SHP77 treated with DMSO at 0.1 percent for 48 hours (cell line): ENCODE measurements around the gene TUBGCP6.

Source experiments
- DNase-seq: peaks from one replicate; lab custom pipeline; 2025; lab: John Stamatoyannopoulos, UW

TUBGCP6 gene, protein sequence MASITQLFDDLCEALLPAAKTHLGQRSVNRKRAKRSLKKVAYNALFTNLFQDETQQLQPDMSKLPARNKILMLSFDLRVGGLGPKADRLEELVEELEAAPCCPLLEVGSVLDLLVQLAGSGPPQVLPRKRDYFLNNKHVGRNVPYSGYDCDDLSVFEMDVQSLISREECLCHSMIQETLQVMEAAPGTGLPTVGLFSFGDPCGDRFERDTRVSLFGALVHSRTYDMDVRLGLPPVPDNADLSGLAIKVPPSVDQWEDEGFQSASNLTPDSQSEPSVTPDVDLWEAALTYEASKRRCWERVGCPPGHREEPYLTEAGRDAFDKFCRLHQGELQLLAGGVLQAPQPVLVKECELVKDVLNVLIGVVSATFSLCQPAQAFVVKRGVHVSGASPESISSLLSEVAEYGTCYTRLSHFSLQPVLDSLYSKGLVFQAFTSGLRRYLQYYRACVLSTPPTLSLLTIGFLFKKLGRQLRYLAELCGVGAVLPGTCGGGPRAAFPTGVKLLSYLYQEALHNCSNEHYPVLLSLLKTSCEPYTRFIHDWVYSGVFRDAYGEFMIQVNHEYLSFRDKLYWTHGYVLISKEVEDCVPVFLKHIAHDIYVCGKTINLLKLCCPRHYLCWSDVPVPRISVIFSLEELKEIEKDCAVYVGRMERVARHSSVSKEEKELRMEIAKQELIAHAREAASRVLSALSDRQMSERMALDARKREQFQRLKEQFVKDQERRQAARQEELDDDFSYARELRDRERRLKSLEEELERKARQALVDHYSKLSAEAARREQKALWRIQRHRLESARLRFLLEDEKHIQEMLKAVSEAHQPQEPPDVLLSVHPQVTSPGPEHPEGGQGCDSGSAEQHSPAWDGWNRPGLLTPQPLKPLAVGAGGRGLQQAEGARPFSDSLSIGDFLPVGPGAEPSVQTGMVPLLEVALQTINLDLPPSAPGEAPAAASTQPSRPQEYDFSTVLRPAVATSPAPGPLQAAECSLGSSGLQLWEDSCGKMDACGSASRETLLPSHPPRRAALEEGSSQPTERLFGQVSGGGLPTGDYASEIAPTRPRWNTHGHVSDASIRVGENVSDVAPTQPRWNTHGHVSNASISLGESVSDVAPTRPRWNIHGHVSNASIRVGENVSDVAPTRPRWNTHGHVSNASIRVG (N-terminal part only)

DNA sequence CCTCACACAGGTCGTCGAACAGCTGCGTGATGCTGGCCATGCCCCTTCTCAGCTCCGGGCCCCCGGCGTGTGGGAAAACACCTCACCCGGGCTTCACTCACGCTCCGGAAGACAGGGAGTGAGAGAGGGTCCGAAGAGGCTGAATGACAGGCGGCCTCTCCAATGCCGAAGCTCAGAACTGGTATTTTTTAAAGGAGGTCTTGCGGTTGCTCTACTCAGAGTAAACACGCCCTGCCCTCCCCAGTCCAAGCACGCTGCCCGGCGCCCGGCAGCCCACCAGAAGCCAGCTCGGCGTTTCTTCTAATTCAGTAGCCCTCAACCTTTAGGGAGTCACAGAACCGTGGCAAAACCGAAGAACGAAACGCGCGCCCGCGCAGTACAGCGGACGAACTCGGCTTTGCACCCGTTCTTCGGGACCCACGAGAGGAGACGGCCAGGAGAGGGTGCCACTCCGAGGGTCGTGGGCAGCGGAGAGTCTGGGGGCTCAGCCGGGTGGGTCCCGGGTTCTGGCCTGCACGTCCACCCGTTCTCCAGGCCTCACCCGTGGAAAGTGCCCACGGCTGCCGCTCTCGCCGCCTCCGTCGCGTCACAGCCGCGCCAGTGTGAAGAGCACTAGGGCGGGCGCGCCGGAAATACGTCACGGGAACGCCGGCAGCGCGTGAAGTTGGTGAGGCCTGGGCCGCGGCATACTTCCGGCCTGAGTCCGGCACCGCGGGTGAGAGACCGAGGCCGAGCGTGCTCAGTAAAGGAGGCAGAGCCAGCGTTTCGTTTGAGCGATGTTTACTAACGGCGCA is at the start of gene TUBGCP6:
Gene TUBGCP6, minus strand, starts transcription at position 604 of the 794 bp plus-strand sequence. Its CDS starts 564 bp downstream, at position 40.
- peak; percentile 79 for DNase-seq

DNA sequence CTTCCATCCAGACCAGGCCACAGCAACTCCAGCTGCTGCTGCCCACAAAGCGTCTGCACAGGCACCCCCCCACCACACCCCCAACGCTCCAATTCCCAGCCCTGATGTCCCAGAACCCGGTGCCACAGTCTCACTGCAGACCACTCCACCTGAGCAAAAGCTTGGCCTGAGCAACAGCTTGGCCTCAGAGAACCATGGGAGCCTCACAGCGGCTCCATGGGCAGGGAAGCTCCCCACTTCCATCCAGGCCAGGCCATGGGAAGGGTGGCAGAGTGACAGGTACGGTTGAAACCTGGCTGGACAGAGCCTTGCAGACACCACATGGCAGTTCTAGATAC is 49.5 kb upstream of the TUBGCP6 start:
- DNase-seq, result no peak

DNA sequence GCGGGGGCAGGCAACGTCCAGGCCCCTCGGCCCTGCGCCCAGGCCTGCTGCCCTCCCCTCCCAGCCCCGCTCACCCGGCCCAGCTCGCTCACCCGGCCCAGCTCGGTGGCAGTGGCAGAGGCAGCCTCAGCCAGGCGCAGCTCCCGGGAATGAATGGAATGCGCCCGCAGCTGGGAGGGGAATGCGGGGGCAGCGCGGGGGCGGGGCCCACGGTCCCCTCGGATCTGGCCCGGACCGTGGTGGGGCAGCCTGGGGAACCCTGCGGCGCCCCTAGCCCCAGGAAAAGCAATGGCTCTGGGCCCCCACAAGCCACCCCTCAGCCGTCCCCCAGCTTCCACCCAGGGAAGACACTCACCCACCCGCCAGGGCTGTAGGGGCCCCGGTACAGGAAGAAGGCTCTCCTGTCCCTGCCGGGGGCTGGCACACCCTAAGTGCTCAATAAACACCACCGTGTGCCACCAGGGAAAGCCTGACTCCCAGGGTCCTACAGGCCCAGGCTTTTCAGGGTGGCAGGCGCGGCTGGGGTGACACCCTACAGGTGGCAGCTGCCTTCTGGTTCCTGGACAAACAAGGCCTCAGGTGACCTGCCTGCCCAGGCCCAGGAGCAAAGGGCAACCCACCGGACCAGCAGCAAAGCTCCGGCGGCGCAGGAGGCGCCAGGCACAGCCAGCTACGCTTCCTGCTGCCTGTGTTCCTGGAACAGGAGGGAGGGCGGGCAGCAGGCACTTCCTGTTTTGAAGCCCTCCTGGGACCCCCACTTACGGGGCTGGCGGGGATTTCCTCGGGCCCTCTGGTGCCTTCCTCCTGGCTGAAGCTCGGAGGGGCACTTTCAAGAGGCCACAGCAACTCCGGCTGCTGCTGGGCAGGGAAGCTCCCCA is 48.9 kb upstream of the TUBGCP6 start:
- DNase-seq, result no peak

DNA sequence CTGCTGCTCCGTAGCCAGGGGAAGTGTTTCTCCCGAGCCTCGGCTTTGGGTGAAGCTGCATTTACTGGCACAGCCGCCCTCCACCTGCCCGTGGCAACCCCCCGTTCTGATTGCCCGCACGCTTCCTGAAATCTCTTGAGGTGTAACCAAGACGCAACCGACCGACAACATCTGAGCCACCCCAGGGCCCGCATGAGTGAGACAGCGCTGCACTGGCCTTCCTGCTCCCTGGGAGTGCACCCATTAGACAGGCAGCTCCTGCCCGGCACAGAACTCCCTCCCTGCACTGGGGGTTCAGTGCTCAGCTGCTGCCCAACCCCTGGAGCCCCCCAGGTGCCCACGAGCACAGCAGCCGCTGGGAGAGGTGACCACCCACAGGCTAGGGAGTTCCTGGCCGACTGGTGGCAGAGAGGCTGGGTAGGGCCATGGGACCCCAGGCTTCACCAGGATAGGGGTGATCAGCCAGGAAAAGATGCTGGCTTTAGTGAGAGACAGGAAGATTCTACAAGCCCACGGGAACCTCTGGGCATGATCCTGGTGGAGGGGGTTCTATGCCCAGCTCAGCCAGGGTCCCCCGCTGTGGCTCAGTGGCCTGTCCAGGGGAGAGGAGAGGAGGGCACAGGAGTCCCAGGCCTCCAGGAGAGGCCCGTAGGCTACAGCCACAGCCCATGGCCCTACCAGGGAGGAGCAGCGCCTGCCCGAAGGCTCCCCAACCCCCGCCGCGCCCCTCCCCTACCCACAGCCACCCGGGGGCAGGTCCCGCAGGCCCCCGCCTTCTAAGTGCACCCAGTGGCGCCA is 48.0 kb upstream of the TUBGCP6 start:
- DNase-seq, result no peak

DNA sequence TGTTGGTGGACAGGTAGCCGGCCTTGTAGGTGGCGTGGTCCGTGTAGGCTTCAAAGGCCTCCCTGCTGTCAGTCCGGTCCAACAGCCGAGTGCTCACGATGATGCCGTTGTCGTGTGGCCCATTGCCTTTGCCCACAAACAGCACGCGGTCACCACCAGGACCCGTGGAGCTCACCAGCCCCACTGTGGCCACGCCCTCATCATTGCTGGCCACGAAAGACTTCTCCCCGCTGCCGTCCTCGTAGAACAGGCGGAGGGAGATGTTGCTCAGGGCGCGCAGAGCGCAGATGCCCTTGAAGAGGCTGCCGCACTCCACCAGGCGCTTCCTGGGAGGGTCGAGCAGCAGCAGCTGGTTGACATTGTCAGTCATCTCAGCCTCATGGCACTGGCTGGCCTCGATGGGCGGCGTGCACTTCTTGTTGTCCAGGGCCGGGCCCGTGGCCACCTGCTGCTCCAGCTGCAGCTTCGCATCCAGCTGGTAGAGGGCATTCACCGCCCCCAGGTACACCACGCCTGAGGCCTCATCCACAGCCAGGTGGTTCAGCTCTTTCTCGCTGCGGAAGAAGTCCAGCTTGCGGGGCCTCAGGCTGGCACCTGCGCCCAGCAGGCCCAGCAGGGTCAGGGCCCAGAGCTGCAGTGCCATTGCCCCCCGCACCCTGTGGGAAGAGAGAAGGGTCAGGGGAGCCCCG is 45.3 kb upstream of the TUBGCP6 start:
- DNase-seq, result peak; percentile 21

DNA sequence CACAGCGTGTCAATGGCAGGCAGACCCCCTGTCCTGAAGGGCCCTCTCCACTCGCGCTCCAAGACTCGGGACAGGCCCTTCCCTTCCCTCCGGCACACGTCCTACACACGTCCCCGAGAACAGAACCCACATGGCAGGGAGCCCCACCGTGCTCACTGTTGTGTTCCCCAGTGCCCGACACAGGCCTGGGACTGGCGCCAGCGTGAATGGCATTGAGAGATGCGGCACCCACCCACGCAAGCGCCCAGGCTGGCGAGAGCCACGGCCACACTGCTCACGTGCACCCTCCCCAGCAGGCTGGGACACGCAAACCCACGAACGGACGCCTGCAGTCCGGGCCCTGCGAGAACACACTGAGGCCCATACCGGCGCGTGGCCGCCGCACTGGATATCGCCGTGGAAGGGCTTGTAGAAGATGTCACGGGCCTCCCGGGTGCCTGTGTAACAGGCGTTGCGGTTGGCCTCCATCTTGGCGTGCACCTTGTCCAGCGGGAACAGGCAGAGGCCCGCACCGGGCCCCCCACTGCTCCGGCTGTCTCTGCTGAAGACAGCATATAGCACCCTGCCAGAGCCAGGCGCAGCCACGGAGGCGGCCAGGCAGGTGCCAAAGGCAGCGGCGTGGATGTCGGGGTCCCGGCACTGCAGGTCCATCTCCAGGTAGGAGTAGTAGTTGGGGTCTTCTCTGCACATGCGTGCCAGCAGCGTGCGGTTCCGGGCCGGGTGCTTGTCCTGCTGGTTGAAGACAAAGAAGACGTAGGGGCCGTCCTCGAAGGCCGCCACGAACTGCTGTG is 44.5 kb upstream of the TUBGCP6 start:
- DNase-seq, result no peak

DNA sequence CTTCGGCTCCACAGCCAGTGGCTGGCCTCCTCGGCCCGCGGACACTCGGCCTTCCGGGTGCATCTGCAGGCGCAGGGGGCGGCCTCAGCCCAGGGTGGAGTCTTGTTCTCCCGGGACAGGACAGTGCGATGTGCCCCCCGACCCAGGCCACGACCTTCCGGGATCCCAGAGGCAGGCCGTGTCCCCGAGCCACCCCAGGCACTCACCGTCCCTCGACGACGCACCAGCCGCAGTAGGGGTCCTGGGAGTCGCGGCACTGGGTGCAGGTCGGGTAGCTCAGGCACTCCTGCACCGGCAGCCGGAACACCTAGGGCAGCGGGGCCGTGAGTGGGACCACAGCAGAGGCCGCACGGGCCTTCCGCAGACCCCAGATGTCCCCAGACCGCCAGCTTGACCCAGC is 42.9 kb upstream of the TUBGCP6 start:
- no peak for DNase-seq

DNA sequence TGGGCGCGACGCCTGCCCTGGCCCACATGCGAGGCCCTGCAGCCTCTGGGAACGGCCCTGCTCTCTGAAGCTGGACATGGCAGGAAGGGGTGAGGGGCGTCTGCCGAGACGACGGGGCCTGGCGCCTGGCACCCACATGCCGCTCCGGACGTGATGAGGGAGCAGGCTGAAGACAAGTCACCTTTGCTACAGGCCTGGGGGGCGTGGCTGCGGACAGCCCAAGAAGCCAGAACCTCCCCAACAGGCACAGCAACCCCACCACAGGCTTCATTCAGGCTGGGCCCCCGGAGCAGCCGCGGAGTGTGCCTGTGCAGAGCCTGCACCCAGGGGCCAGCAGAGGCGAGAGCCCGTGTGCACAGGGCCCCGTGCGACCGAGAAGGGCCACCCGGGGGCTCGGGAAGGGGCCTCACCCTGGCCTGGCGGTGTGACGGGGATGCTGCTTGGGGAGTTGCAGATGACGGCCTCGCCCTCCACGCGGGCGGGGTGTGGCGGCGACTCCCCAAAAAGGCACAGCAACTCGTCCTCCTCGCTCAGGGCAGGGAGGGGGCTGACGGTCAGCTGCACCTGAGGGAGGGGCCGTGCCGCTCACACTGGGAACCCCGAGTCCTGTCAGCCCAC is 42.0 kb upstream of the TUBGCP6 start:
- DNase-seq, result no peak

DNA sequence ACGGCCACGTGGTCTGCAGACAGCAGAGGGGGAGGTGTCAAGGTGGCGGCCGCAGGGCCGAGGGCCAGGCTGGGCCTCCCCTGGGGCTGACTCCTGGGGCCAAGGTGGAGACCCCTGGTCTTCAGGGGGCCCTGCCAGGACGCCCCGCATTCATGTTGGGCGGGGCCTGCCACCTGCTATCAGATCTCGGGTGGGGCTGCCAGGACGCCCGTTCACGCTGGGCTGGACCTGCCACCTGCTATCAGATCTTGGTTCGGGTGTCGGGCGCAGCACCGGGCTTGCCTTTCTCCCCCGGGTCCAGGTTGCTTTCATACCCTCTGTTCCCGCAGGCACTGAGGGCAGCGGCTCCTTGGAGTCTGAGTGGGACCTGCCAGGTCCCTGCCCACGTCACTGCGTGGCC is 41.5 kb upstream of the TUBGCP6 start:
- DNase-seq, result no peak

DNA sequence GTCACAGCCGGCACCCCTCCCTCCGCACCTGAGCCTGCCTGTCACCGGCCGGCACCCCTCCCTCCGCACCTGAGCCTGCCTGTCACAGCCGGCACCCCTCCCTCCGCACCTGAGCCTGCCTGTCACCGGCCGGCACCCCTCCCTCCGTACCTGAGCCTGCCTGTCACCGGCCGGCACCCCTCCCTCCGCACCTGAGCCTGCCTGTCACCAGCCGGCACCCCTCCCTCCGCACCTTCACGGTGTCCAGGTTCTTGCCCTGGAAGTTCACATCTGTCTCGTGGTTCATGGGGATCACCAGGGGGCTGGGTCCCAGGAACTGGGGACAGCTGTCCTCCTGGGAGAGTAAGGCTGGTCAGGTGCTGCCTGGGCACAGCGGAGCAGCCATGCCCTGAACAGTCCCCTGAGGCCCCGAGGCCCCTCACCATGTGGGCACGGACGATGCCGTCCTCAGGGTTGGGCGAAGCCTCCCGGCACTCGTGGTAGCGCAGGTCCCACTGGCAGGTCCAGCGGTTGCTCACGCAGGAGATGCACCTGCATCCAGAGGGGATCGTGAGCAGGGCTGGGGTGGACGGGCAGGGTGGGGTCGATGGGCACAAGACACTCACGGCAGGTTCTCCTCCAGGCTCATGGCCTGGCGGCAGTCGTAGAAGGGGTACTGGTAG is 40.9 kb upstream of the TUBGCP6 start:
- DNase-seq, result no peak

DNA sequence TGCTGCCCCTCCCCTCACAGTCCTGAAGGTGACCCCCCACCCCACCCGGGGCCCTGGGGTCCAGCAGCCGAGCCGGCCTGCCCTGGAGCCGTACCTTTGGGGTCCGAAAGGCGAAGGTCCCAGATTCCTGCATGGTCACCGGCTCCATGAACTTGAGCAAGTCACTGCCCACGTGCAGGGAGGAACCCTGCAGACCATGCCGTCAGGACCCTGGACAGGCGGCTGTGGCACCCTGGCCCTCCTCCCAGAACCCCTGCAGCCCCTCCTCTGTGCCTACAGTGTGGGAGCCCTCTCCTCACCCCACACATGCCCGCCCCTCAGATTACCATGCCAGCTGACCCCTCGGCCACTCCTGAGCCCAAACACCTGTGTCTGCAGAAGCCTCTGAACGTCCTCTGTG is 39.7 kb upstream of the TUBGCP6 start:
- DNase-seq, result no peak

DNA sequence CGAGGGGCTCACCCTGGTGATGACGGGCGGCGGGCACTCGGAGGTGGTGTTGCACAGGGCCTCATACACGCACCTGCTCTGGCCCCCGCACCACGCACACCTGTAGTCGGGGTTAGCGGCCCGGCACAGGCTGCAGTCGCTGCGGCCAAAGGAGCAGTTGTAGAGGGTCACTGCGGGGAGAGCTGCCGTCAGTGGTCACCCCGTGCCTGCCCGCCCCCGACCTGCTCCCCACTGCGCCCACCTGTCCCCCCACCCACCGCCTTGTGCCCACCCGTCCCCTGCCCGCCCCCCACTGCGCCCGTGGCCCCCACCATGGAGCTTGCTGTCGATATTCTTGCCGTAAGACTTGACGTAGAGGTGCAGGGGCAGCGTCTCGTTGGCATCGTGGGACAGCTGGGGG is 39.0 kb upstream of the TUBGCP6 start:
- DNase-seq, result no peak

DNA sequence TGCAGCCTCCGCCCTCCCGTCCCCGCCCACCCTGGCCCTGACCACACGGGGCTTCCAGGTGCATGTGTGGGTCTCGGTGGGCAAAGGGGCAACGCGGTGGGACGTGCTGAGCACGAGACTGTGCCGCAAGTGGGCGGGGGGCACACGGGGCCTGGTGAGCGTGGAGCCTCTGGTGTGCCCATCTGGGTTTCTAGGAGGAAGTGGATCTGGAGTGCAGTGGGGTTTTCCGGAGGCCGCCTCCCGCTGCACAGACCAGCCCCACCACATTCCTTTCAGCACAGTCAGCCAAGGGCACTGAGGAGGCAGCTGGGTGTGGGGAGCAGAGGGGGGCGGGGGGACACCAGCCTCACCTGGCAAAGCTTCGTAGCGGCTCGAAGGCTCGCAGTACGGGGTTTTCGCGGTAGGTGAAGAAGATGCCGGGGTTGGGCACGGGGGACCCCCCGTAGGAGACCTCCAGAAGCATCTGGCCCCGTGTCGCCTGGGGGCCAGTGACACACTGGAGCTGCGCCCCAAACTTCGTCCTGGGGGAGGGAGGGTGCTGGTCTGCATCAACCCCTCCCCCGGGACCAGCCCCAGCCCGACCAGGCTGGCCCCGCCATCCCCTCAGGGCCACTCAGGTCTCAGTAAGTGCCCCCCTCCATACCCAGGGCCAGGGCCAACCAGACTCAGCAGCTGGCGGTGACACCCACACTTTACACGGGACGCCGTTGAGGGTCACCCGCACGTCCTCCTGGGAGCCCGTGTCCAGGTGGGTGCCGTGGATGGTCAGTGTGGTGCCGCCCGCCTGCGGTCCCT is 37.7 kb upstream of the TUBGCP6 start:
- DNase-seq, result no peak

DNA sequence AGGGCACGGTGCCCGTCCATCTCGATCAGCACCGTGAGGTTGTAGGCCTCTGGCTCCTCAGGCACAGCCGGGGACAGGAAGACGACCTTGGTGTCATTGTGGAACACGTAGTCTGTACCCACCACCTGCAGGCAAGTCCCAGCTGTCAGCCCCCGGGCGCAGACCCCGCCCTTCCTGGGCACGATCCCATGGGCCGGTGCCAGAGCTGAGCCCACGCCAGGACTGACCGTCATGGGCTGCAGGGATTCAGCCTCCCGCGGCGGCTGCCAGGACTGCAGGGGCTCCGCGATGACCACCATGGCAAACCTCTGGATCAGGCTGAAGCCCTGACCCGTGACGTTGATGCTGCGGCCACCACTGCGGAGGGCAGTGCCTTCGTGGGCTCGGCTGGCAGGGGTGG is 37.1 kb upstream of the TUBGCP6 start:
- no peak for DNase-seq

DNA sequence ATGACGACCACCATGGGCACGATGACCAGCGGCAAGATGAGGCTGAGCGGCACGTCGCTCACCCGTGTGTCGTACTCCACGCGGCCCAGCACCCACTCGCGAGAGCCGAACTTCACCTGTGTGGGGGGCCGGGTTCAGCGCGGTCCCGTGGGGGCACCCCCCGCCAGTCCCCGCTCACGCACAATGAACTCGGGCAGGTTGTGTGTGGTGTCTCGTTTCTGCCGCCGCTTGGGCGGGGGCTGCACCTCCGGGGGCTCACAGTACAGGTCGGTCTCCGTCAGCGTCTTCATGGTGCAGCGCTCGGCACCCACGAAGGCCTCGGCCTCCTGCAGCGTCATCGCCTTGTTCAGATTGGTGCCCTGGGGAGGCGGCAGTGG is 36.5 kb upstream of the TUBGCP6 start:
- no peak for DNase-seq

DNA sequence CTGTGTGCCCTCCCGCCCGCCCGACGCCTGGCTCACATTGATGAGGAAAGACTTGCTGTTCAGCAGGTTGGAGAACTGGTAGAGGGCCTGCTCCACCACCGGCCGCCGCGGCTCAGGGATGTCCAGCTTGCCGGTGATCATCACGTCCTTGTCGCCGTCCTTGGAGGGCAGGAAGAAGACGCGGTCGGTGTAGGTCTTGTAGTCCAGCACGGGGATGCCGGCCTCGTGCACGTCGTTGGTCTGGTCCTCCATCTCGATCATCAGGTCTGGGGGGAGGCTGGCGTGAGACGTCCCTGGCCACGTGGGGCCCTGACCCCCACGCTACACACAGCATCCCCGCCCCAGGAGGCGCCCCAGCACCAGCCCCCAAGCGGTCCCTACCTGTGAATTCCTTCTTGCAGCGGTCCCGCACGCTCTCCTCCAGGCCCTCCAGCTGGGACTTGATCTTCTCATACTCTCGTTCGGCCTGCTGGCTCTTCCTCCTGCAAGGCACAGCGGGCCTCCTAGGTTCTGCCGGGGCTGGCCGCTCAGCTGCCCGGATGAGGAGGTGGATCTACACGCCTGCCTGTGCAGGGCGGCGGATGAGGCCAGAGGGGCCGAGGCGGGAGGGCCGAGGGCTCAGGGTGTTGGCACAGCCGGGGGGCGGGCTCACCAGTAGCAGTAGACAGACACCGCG is 36.0 kb upstream of the TUBGCP6 start:
- no peak for DNase-seq
